BE2C (cell line): ENCODE measurements around the gene ADRA2B.

Experiments
- DNase-seq: peaks from one replicate; pipeline ENCODE4 v3.0.0-alpha.2; 2020
- H3K27me3 ChIP-seq: fragments of 250-450 bp; sonication (Bioruptor Pico); 2 replicates; pipeline ENCODE4 v1.5.1; 2020; ENCODE audit warnings: mild to moderate bottlenecking
- H3K36me3 ChIP-seq: fragments of 250-450 bp; sonication (Bioruptor Pico); 2 replicates; pipeline ENCODE4 v1.5.1; 2020; ENCODE audit warnings: mild to moderate bottlenecking
- H3K4me1 ChIP-seq: fragments of 250-450 bp; sonication (Bioruptor Pico); 2 replicates; pipeline ENCODE4 v1.5.1; 2020
- H3K4me3 ChIP-seq: 2 replicates; pipeline ENCODE4 v1.5.1; 2011; ENCODE audit warnings: low read depth, low read length
- H3K9me3 ChIP-seq: fragments of 250-450 bp; sonication (Bioruptor Pico); 2 replicates; pipeline ENCODE4 v1.5.1; 2020
- TF ChIP-seq, protein P1 (sequence below): IDR thresholded peaks from 2 replicates; pipeline ENCODE4 v1.5.1; 2012; ENCODE audit warnings: mild to moderate bottlenecking, low read depth, low read length

The ADRA2B gene

DNA sequence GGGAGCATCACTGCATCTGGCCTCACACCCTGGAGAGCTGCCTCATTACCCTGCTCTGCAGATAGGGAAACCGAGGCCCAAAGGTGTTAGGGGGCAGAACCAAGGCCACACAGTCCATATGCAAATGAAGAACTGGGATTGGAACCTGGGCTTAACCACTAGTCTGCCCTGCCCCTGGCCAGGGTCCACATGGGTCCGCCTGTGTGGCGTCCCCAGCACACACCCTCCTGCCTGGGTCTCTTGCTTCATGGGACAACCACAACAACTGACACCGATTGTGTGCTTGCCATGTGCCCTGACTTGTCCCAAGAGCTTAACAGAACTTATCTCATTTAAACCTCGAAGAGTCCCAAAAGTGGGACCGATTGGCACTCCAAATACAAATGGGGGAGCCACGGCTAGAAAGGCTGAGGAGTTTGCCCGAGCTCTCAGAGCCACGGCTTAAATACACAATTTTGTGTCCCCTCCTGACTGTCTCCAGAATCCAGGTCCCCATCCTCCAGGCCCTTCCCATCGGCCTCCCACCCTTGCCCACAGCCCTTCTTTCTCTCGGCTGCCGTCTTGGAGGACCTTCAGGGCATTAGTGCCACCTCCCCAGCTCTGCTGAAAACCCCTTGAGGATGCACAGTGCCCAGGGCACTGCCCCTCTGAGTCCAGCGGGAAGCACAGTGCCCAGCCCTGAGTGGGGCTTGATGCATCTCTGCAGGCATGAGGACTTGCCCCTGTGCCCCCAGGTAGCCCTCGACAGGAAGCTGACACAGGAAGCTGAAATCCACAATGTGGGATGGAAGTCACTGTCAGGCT lies 34.6 kb upstream of the ADRA2B start:
- H3K4me1 ChIP-seq = peaks cover 23% of the 10 kb centered on the region
- no peak overlapping the region for H3K4me3 ChIP-seq
- no peaks in the 10 kb centered on the region for H3K9me3 ChIP-seq
- no peaks in the 10 kb centered on the region for H3K36me3 ChIP-seq
- TF ChIP-seq, protein P1, sequence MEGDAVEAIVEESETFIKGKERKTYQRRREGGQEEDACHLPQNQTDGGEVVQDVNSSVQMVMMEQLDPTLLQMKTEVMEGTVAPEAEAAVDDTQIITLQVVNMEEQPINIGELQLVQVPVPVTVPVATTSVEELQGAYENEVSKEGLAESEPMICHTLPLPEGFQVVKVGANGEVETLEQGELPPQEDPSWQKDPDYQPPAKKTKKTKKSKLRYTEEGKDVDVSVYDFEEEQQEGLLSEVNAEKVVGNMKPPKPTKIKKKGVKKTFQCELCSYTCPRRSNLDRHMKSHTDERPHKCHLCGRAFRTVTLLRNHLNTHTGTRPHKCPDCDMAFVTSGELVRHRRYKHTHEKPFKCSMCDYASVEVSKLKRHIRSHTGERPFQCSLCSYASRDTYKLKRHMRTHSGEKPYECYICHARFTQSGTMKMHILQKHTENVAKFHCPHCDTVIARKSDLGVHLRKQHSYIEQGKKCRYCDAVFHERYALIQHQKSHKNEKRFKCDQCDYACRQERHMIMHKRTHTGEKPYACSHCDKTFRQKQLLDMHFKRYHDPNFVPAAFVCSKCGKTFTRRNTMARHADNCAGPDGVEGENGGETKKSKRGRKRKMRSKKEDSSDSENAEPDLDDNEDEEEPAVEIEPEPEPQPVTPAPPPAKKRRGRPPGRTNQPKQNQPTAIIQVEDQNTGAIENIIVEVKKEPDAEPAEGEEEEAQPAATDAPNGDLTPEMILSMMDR = no peak
- no peaks in the 10 kb centered on the region for H3K27me3 ChIP-seq
- no peak for DNase-seq

DNA sequence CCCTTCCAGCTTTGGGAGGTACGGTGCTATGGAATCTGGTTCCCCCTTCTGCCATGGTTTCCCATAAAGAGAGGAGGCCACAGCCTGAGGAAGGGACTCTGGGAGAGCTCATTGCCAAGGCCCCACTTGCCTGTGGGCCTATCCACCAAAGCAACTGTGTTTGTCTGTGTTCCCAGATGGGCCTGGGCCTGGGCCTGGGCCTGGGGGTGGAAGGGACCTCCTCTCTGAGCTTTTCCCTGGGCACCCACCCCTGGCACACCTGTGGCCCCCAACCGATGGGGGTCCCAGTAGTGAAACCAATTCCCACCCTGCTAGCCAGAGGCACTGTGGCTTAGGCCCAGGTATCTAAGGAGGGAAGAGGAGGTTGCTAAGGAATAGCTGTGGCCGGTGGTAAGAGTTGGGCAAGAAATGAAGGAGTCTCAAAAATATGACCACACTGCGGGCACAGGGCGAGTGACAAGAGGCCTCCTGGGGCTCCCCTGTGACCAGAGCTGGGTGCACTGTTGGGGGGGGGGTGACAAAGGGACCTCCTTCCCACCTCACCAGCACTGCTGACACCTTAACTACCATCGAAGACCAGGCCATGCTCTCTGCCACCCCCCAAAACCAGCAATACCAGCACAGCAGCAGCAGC lies 33.8 kb upstream of the ADRA2B start:
- H3K4me1 ChIP-seq = peaks cover 23% of the 10 kb centered on the region
- H3K4me3 ChIP-seq = no peak overlapping the region
- DNase-seq = no peak
- no peaks in the 10 kb centered on the region for H3K27me3 ChIP-seq
- TF ChIP-seq, protein P1 = no peak
- no peaks in the 10 kb centered on the region for H3K36me3 ChIP-seq
- H3K9me3 ChIP-seq = no peaks in the 10 kb centered on the region

DNA sequence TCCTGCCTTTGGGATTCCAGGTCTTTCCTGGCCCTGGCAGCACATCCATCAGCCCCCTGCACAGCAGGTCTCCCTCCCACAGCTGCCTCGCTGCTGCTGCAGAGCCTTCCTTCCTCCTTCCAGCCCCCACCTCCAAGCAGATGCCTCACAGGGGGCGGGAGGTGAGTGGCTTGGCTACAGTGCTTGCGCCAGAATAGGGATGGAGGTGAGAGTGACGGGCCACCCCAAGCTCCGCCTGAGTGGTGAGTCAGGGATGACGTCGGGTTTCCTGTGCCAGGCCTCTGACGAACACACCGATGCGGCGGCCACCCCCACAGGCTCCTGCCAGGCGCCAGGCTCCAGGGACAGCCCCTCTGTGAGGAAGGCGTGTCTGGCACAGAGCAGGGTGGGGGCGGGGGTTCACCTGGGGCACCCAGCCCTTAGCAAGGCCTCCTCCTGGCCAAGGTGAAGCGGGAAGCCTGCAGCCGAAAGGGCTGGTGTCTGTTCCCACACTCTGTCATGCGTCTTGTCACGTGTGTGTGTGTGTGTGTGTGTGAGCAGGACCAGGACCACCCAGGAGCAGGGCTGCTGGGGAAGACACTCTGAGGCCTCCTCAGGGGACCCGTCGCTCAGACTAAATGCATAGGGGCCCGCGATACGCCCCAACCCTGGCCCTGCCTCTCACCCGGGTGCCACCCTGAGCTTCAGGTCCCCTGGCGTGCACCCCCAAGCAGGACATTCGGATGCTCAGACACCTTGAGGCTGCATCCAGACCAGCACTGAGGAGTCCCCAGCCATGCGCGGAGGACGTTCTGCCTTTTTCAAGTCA lies 32.2 kb upstream of the ADRA2B start:
- no peaks in the 10 kb centered on the region for H3K9me3 ChIP-seq
- H3K4me1 ChIP-seq = peaks cover 23% of the 10 kb centered on the region
- TF ChIP-seq, protein P1 = no peak
- H3K27me3 ChIP-seq = no peaks in the 10 kb centered on the region
- DNase-seq = peak; percentile 85
- no peaks in the 10 kb centered on the region for H3K36me3 ChIP-seq
- H3K4me3 ChIP-seq = peak overlapping the region; percentile 16; the same call in 1 of the 2 replicates

DNA sequence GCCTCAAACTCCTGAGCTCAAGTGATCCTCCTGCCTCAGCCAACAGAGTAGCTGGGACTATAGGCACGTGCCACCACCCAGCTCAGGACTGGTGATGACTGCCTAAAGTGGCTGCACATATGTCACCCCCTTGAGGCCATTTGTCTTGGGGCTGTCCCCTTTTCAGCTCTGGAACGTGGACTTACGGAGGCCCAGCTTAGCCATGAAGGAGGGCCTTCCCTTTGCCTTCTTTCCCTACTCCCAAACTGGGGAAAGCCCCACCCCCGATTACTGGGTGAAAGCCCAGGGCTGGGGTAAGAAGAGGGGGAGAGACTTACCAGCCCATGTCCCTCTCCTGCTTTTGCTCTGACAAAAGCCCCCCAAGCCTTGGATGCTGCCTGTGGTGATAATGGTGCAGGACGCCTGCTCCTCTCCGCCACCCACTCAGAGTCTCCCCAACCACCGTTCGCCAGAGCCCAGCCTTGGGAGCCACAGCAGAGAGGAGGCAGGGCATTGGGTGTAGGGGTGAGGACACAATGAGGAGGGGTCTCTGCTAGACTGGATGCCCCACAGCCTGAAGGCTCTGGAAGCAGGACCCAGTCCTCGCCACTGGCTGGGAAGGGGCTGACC lies 31.3 kb upstream of the ADRA2B start:
- no peak overlapping the region for H3K4me3 ChIP-seq
- H3K36me3 ChIP-seq = no peaks in the 10 kb centered on the region
- H3K9me3 ChIP-seq = no peaks in the 10 kb centered on the region
- TF ChIP-seq, protein P1 = no peak
- no peaks in the 10 kb centered on the region for H3K27me3 ChIP-seq
- peaks cover 23% of the 10 kb centered on the region for H3K4me1 ChIP-seq
- no peak for DNase-seq

DNA sequence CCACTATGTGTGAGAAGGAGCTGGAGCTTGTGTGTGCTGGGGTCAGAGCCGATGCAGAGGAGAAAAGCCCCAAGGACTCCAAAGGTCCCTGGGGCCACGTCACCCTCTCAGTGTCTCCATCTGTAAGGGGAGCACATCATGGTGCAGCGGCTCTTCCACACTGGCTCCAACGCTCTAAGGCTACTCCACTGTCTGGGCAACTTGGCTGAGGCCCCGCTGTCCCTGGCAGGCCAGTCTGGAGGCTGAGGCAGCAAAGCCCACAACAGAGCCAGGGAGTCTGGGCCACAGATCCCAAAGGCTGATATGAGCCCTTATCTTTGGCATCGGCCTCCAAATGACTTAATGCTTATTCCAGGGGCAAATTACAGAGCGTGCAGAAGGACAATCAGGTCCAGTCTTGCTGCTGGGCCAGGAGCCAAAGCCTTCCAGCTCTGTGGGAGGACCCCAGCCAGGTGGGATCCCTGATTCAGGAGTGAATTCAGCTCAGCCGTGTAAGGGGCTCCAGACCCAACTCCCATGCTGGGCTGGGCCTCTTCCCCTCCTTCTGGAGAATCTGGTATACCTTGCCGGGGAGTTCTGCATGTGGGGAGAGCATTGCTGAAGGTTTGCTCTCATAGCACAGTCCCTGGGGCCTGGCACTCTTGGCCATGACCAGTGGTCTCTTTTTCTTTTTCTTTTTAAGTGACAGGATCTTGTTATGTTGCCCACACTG lies 30.7 kb upstream of the ADRA2B start:
- Histone ChIP-seq H3K36me3 (no peaks in the 10 kb centered on the region), H3K9me3 (no peaks in the 10 kb centered on the region), H3K4me3 (no peak overlapping the region), H3K4me1 (peaks cover 23% of the 10 kb centered on the region), H3K27me3 (no peaks in the 10 kb centered on the region)
- TF ChIP-seq, protein P1 = no peak
- DNase-seq = peak; percentile 53
